GM21515 (cell line): ENCODE data around the gene PLCB2.

ENCODE experiments used
- ATAC-seq: cut with Tn5 transposase; IDR thresholded peaks from one replicate; pipeline ENCODE4 v1.9.1; 2021; ENCODE audit not compliant: unreplicated experiment

Gene PLCB2

DNA sequence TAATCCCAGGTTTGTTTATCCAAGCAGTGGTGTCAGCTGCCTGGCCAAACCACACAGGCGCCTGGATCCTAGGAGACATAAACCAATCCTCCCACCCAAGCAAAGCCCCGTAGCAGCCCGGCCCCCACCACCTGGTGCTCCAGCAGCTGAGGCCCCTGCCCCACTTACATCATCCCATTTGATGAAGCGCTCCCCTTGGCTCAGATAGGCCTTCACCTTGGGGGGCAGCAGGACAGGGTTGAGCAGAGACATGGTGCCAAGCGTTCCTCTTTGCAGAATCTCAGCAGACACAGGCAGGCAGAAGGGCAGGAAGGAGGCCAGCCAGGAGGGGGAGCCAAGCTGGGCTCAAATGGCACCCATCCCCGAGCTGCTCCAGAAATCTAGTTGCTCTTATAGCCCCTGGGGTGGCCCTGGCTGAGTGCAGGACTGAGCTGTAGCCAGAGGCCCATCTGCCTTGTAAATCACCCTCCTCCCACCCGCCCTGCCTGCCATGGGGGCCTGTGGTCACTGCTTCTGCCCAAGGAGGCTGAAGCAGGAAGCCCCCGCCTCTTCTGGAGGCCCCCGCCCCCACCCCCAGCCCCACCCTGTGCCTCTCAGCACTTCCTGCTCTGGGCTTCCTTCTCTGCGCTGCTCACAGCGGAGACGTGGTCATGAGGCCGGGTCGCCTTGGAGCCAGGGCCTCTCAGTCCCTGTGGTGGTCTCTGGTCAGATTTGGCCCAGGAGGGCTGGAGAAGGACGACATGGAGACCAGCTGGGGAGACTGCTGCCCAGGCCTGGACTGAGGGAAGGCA lies at the start of gene PLCB2:
Gene PLCB2, minus strand, starts transcription at position 515 of the 791 bp plus-strand sequence. Its CDS starts 263 bp downstream, at position 252.
- no peak for ATAC-seq

DNA sequence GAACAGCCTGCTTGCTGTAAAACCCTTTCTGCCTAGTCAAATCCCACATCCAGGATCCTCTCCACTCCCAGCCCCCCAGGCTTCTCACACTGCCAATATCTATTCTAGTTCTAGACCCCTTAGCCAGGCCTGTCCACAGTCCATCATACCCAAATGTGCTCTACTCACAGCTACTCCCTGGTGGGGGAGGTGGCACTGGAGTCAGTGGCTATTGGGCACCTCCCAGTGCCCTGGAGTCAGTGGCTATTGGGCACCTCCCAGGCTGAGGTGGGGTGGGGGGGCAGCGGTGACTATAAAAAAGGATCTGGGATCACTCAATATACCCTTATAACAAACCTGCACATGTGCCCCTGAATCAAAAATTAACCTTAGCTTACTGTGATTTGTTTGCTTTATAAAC lies 49.5 kb upstream of the PLCB2 start:
- ATAC-seq, result no peak

DNA sequence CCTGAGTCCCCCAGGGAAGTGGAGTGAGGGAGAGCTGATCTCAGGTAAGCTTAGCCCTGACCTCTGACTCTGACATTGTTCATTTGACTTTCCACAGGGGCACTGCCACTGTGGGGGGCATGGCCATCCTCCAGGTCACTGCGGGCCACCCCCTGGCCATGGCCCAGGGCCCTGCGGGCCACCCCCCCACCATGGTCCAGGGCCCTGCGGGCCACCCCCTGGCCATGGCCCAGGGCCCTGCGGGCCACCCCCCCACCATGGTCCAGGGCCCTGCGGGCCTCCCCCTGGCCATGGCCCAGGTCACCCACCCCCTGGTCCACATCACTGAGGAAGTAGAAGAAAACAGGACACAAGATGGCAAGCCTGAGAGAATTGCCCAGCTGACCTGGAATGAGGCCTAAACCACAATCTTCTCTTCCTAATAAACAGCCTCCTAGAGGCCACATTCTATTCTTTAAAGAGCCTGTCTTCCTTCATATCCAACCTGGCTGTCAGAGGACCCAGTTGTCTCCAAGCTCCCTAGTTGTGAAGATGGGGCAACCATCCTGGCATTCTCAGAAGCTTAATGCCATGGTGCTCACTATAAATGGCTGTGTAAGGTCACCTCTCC lies 48.3 kb upstream of the PLCB2 start:
- no peak for ATAC-seq

DNA sequence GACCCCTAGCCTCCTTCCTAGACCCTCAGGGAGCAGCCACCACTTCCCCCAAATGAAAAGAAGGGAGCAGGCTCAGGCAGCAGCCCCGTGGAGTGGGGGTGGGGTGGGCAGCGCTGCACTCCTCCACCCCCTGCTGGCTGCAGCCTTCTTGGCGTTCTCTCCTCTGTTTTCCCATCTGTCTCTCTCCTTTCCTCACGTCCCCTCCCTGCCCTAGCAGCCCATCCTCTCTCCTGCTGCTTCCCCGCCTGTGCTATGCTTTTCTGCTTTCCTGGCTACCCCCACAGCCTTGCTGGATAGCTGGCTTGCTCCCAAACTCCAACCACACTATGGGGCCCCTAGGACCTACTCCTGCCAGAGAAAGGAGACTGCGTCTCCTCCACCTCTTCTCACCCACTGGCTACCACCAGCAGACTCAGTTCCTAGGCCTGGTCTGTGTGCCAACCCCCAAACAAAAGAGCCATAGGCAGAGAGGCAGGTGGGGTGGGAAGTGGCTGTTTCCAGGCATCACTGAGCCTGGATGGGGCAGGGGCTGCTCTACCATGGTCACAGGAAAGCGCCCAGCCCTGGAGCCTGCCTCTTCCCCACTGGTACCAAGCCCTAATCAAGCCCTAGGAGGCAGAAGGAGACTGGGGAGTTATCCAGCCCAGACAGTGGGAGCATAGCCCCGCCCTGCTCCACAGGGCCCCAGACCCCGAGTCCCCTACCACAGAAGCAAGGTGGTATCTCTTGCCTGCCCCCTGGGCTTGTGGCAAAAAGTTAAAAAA lies 46.9 kb upstream of the PLCB2 start:
- ATAC-seq, result no peak

DNA sequence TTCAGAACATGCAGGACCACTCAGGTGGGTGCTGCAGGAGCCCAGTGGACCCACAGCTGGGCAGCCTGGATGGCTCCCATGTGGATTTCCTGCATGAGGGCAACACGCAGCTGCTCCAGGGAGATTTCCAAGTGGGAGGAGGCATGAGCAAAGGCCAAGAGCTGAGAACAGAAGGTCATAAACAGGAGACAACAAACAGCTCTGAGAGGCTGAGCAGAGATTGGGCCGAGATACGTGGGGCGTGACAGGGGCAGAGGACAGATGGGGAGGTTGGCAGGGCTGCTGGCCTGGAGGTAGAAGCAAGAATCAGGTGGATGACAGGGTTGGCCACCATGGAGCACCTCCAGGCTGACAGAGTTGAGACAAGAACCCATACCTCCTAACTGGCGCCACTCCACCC lies 46.0 kb upstream of the PLCB2 start:
- no peak for ATAC-seq

- no peak for ATAC-seq
Observed at GRCh38 chr15:40352281-40352901, 44.7 kb upstream of the PLCB2 start.

DNA sequence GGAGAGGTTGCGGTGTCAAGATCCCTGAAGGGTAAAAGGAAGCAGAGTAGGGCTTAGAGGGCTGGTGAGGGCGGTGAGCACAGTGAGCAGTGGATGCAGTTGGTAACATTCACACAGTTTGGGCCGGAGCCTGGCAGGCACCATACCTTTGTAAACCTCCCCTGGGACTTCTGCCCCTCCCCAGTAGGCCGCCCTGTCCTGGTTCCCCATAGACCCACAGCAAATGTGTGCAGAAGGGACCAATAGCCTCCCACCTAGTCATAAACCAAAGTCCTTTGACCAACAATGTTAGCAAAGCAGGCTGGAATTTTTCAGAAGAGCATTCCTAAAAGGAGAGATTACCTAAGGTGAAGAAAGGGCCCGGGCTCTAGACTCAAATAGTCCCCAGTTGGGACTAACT lies 41.4 kb upstream of the PLCB2 start:
- no peak for ATAC-seq

- ATAC-seq, result no peak
Observed at GRCh38 chr15:40348474-40348870, 40.7 kb upstream of the PLCB2 start.

- no peak for ATAC-seq
Observed at GRCh38 chr15:40347559-40348473, 40.1 kb upstream of the PLCB2 start.

DNA sequence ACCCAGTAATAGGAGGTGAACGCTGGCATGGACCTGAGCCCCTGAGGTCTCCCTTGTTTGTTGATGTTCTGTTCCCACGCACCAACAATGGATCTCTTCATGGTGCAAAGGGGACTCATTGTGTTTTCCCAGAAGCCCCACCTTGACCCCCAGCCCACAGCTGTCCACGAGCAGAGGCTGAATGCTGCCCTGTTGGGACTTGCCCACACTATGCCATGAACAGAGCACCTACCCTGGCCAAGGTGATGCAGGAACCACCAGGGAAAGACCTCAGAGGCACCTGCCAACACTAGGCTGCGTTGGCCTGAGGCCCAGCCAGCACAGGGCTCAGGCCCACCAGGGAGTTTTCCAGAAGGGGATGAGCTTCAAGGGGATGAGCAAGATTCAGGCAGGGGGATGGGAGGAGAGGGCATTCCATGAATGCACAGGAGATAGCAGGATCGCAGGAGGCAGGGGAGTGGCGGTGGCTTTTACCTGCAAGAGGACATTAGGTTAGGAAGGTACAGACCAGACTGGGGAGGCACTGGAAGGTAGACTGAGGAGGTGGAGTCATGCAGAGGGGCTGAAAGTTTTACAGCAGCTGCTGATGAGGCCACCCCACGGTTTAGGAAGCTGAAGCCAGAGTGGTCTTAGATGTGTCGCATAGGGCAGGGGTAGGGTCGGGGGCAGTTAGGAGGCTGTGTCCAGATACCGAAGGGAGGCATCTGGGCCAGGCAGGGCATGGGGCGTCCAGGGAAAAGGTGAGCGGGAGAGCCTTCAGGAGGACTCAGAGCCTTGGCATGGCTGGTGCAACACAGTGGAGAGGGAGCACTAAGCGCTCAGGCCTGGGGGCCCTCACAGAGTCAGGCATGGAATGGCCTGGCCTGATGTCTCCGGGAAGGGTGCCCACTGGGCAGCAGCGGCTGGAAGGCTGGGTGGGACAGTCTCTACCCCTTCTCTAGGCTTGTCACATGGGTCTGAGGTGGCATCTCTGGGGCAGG lies 39.1 kb upstream of the PLCB2 start:
- no peak for ATAC-seq

GRCh38 chr15:40345867-40346578 lies 38.3 kb upstream of the PLCB2 start:
- no peak for ATAC-seq

GRCh38 chr15:40345225-40345866 lies 37.6 kb upstream of the PLCB2 start:
- ATAC-seq, result no peak

DNA sequence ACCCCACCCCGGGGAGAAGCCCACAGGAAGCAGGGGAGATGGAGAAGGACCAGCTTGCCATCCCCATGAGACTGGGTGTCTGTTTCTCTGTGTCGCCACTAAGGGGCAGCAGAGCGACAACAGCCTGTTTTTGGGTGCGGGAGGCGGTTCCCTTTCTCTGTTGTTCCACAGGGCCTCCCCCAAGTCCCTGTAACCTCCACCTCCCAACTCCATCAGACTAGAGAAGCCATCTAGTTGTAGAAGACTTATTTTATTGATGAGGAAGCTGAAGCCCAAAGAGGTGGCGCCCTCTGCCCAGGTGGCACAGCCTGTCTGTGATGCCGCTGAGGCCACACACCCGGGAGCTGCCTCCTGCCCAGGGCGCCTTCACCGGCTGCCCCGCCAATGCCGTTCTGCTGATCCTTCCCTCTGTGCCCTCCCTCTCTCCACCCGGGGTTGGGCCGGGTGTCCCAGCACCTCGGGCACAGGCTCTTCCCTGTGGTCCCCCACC lies 36.9 kb upstream of the PLCB2 start:
- no peak for ATAC-seq

- ATAC-seq, result no peak
Observed at GRCh38 chr15:40344217-40344616, 36.5 kb upstream of the PLCB2 start.

- no peak for ATAC-seq
Observed at GRCh38 chr15:40343512-40343911, 35.8 kb upstream of the PLCB2 start.

DNA sequence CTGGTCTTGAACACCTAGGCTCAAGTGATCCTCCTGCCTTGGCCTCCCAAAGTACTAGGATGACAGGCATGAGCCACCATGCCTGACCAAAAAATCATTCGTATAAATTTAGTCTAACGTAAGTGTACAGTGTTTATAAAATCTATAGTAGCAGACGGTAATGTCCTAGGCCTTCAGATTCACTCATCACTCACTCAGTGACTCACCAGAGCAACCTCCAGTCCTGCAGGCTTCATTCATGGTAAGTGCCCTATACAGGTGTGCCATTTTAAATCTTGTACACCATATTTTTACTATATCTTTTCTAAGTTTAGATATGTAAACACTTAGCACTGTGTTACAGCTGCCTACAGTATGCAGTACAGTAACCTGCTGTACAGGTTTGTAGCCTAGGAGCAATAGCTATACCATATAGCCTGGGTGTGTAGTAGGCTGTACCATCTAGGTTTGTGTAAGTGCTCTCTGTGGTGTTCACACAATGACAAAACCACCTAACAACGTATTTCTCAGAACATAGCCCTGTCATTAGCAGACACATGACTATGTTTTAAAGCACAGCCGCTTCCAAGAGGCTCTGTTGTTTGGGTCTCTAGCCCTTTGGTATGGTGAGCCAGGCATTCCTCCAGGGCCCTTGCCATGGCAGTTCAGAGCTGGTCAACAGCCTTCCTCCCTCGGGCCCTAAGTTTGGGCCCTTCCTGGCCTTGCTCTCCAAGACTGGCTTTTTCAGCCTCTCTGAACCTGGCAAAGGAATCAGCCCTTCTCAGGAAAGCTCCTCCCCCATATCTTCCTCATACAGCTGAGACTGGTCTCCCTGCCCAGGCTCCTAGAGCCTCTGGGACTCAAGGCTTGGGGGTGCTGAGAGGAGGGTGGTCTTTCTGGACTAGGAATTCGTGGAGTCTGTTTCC lies 34.9 kb upstream of the PLCB2 start:
- no peak for ATAC-seq
